CD4-positive, alpha-beta T cell treated with Interleukin-10 for 1 hour (primary cell): ENCODE data around the gene PARP3.
A peak's percentile ranks its signal among the peaks of the same experiment; 100 is the strongest.

ENCODE experiments used
- DNase-seq: peaks from one replicate; pipeline ENCODE4 v3.0.0-alpha.2; 2020

PARP3 gene

GRCh38 chr3:51968170-51968775 is 26.1 kb downstream of the PARP3 start:
- DNase-seq, result no peak

- DNase-seq, result no peak
These were observed 26.9 kb downstream of the PARP3 start for GRCh38 chr3:51968883-51969678.

GRCh38 chr3:51969841-51970240 is 27.7 kb downstream of the PARP3 start:
- no peak for DNase-seq

GRCh38 chr3:51970606-51971300 is 28.6 kb downstream of the PARP3 start:
- DNase-seq, result no peak

GRCh38 chr3:51971350-51971749 is 29.2 kb downstream of the PARP3 start:
- DNase-seq, result no peak

- peak; percentile 19 for DNase-seq
These were observed 32.3 kb downstream of the PARP3 start for GRCh38 chr3:51974277-51974962.

GRCh38 chr3:51974963-51975851 is 33.0 kb downstream of the PARP3 start, which contains the start of gene ABHD14A:
TSS of gene ABHD14A (plus strand) at chr3:51975064. CDS start at chr3:51975136, 72 bp downstream.
- peak; percentile 84 for DNase-seq

GRCh38 chr3:51975852-51976549 is 33.8 kb downstream of the PARP3 start:
- DNase-seq, result peak; percentile 42

GRCh38 chr3:51977446-51978142 is 35.4 kb downstream of the PARP3 start:
- DNase-seq, result peak; percentile 53

GRCh38 chr3:51978143-51978502 is 36.0 kb downstream of the PARP3 start:
- DNase-seq, result no peak

- no peak for DNase-seq
These were observed 38.1 kb downstream of the PARP3 start for GRCh38 chr3:51980253-51980652.

GRCh38 chr3:51982352-51982837 is 40.2 kb downstream of the PARP3 start:
- peak; percentile 22 for DNase-seq

- DNase-seq, result peak; percentile 76
These were observed 40.8 kb downstream of the PARP3 start, which contains the start of gene ACY1 for GRCh38 chr3:51982838-51983577. TSS of gene ACY1 (plus strand) at chr3:51983535. CDS start at chr3:51984065, 530 bp downstream.

- DNase-seq, result no peak
These were observed 41.6 kb downstream of the PARP3 start for GRCh38 chr3:51983578-51984268.

GRCh38 chr3:51984269-51984647 is 42.1 kb downstream of the PARP3 start:
- no peak for DNase-seq

GRCh38 chr3:51985063-51985462 is 42.9 kb downstream of the PARP3 start:
- no peak for DNase-seq

- DNase-seq, result no peak
These were observed 44.1 kb downstream of the PARP3 start for GRCh38 chr3:51986010-51986947.

GRCh38 chr3:51987568-51987967 is 45.4 kb downstream of the PARP3 start:
- no peak for DNase-seq
